Activated CD8-positive, alpha-beta memory T cell treated with anti-CD3 and anti-CD28 coated beads, Interleukin-2, amount 50 U/mL, for 1 hour (primary cell): ENCODE results near the gene ADGRL3.

Source experiments
- DNase-seq: peaks from one replicate; pipeline ENCODE4 v3.0.0-alpha.2; 2020; ENCODE audit errors: extremely low read depth

ADGRL3 gene

DNA sequence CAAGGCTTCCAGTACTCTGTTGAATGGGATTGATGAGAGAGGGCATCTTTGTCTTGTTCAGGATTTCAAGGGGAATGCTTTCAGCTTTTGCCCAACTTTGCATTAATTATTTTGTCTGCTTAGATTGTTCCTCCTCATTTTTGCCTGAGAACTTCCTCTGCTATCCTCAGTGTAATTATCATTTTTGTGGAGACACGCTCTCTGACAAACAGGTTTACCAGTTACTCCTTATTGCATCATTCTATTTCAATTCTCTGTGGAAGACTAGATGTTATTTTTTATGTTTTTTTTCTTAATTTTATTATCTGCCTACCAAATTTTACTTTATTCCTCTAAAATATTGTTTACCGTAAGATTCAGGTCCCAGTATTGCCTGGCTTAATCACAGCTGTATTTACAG is 349.2 kb downstream of the ADGRL3 start:
- DNase-seq, result no peak

DNA sequence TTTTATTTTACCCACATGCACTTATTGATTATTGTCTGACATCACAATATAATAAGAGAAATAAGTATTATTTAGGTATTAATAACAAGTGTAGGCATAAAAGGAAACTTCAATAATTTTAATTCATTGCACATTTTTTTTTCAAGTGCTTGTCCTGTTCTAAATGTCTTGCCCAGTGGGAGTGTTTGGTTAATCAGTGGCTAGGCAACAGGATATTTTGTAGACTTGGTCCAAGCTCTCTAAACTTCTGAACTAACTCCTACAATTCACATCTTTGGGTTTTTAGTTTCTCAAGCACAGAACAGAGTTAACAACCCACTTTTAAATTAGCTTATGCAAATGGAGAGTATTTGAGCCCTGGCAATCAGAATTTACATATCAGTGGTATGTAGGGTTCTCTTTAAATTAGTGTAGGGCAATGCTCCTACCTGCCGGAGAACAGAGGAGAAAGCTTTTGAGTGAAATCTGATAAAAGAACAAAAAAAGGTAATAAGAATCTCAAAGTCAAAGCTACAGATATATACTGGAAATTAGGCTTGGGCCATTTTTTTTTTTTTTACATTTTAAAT is 353.5 kb downstream of the ADGRL3 start:
- DNase-seq, result no peak

DNA sequence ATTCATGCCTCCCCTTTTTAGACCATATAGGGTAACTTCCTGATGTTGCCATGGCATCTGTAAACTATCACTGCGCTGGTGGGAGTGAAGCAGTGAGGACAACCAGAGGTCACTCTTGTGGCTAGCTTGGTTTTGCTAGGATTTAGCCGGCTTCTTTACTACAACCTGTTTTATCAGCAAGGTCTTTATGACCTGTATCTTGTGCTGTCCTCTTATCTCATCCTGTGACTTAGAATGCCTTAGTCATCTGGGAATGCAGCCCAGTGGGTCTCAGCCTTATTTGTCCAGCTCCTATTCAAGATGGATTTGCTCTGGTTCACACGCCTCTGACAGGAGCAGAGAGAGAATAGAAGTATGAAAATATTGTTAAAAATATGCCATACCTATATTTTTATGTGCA is 355.7 kb downstream of the ADGRL3 start:
- DNase-seq, result no peak

- no peak for DNase-seq
Measured at GRCh38 chr4:61556277-61556676, 356.2 kb downstream of the ADGRL3 start.

DNA sequence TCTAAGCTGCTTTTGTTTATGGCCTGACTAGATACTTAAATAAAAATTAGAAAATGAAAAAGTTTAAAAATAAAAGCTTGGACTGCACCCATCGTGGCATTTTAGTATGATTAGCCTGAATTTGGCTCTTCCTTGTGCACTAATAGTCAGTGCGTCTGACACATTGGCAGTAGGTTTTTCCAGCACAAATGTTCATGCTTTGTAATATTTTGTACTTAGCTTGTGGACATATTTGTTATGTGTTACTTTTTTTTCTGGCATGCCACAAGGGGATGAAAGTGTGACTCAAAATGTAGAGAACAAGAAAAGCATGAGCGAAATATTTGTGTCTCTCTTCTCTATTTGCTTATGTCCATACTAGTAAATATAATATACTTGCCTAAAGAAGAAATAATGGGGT is 359.3 kb downstream of the ADGRL3 start:
- no peak for DNase-seq

GRCh38 chr4:61561028-61561427 is 360.9 kb downstream of the ADGRL3 start:
- no peak for DNase-seq

DNA sequence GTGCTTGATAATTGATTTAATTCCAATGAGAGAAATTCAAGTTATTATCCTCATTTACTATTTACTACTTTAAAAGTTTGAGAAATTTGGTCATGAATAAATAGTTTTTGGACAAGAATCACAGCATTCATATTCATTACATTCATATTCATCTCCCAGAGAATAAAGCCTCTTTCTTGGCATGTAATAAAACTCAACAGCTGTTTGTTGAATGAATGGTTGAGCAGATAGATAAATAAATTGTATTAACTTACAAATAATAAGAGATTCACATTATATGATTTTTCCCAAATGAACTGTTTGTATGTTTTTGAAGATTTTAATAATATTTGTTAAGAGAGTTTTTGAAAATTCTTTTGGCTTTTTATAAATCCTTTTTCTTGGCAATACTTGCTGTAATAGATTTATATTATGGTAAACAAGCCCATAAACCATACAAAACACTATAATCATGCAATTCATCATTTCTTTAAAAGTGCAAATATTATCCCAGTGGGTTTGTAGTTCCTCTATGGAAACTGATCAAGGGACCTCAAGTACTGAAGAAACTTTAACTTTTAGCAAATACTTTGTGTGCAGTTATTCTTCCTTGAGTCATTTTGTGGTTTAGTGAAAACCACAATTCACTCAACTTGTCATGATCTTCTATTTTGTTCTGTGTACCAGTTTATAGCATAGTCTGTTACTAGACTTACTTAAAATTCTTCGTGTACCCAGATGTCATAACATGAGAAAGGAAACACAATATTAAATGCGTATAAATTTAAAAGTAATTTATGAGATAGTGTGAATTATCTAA is 371.8 kb downstream of the ADGRL3 start:
- DNase-seq, result no peak

DNA sequence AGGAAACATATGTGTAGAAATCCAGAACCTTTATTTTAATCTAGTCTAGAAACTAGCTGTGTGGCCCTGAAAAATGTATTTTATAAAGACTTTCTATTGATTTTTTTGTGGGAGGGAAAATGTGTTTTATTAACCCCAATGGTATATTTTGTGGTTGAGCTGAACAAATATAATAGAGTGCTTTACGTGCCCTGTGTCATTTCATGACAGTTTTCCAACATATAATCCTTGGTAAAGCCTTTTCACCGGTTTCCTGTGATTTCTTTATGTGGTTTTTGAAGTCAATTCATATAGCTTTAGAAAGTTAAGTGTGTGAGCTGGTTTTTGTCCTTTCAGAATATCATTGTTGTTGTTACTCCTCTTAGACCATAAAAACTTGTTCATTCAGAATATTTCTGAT is 375.7 kb downstream of the ADGRL3 start:
- DNase-seq, result no peak

GRCh38 chr4:61579786-61580185 is 379.7 kb downstream of the ADGRL3 start:
- no peak for DNase-seq

DNA sequence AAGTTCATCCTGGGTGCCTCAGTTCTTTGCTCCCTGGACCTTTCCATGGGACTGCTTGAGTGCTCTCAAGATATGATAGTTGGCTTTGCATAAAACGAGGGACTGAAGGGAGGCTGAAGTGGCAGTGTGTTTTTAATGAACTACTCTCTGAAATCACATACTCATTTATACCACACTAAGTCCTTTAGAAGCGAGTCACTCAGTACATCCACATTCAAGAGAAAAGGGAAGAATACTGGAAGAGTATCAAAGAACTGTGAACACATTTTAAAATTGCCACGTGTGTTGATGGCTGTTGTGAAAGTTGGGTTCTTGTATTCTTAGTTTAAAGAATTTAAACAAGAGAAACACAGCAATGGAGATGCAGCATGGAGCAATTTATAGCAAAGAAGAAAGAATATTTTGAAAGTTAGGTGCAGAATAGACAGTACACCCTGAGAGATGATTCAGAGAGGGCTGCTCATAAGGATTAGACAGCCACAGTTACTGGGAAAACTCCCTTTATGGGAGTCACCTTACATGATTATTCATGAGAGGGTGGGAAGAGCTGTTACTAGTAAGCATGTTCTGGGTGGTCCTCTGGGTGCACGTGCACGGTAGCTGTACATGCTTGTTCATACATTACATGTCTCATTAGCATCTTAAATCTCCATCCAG is 380.7 kb downstream of the ADGRL3 start:
- DNase-seq, result no peak

GRCh38 chr4:61583696-61584095 is 383.6 kb downstream of the ADGRL3 start:
- no peak for DNase-seq

DNA sequence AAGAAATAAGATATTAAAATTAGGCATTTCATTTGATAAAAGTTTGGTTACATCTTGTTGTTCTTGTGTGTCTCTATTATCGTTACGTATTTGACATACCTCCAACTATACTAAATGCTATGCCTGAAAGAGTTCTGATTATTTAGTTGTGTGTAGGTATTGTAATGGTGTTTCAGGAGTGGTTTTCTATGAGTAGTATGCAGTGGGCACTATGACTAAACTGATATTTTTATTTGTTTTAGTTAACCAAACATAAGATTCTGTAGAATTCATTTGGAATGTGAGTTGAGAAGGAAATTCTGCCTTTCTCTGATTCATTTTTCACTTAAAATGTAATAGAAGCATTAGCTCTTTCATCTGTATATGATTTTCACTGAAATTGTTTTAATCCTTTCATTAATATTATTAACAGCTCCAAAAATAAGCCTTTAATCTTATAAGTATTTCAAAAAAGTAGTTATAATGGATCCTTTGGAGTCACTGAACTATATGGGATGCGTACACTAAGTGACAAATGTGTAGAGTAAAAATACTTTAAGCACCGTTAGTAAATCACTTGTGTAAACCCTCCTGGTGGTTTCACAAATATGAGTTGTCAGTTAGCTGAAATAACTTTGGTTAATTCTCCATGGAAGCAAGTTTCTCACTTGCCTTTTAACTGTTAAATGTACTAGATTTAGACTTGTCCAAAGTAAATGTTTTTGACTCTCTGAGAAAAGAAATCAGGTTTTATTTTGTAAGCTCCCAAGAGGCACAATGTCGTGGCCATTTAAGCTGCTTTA is 388.7 kb downstream of the ADGRL3 start:
- DNase-seq, result no peak

- DNase-seq, result no peak
Measured at GRCh38 chr4:61590881-61591280, 390.8 kb downstream of the ADGRL3 start.

DNA sequence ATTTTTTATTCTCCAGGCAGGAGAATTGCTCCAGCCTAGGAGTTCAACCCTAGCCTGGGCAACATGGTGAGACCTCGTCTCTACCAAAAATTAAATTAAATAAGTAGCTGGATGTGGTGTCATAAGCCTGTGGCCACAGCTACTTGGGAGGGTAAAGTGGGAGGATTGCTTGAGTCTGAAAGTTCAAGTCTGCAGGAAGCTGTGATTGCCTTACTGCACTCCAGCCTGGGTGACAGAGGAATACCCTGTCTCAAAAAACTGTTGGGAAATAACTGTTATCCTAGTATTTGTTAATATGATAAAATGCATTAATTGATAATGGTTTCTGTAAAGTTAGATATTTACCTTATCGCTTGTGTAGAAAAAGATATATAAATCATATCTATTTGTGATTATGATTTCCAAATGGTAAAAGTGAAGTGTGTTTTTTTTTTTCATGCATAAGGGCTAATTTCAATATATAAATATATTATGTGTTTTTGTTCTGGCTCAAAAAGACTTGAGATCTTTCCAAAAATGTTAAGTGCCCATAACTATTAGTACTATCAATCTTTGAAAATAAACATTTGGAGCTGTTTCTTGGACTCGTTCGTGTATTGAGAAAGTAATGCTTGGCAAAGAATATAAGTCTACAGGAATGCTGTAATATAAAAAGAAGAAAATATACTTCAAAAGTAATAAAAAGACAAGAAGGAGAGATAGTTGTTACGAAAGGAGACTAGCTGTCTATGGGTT is 396.6 kb downstream of the ADGRL3 start:
- no peak for DNase-seq

DNA sequence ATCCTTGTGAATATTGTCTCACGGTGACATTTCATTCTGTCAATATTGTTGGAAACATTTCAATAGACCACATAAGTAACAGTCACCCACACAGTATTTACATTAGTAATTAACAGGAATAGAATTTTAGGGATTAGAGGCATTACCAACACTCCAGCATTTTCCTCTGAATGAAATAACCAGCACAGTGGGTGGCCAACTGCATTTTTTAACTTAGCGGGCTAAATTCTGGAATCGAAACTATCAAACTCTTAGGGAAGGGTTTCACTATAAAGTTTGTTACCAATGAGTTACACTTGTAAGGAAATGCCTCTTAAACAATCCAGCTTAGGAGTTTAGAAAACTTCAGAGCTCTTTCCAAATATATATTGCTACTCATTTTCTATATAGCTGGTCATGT is 403.0 kb downstream of the ADGRL3 start:
- DNase-seq, result no peak

- DNase-seq, result no peak
Measured at GRCh38 chr4:61604054-61604453, 403.9 kb downstream of the ADGRL3 start.

- DNase-seq, result no peak
Measured at GRCh38 chr4:61605984-61606383, 405.9 kb downstream of the ADGRL3 start.

GRCh38 chr4:61614231-61614630 is 414.1 kb downstream of the ADGRL3 start:
- no peak for DNase-seq

DNA sequence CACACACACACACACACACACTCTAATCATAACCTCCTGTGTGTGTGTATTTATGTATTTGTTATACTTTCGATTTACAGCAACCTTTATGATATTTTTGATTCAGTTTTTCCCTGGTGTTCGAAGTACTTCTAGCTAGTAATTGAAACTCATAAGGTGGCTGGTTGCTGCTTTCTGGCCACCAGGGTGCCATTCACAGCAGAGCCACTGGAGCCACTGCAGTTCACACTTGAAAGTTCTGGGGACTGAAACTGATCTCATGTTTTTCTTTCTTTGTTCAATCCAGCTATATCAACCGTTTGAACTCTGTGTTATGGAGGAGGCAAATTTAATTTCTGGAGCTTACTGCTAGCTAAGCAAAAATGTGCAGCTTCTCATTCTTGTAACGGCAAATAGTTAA is 419.4 kb downstream of the ADGRL3 start:
- no peak for DNase-seq

DNA sequence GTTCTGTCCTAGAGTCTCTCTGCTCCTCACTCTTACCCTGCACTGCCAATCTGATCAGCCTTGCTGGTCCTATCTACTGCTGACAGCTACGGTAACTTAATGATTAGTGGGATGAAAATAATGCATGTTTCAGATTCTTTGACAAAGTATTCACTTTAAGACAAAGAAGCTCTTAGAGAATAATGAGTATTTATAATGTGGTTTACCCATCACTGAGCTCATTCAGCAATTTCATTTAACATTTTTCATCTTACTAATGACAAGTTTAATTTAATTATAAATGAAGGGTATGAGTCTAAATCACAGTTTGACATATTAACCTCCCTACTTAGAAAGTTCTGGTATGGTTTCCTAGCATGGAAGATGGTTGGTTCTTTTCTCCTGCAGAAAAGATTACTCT is 428.2 kb downstream of the ADGRL3 start:
- no peak for DNase-seq

DNA sequence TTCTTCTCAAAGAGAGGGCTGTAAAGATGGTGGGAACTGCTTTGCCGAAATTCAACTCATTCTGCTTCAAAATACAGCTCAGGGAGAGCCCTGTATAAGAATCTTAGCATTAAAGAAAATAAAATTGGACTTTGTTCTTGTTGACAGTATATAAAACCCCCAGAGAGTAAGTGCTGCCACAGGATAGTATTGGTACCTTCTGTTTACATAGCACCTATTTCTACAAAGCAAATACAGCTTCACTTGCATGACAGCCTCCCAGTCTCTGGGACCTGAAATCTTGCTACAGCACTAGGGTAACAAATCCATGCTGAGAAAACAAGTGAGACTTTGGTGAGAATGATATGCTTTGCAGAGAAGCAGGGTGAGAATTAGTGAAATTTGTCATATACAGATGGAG is 428.6 kb downstream of the ADGRL3 start:
- DNase-seq, result no peak

DNA sequence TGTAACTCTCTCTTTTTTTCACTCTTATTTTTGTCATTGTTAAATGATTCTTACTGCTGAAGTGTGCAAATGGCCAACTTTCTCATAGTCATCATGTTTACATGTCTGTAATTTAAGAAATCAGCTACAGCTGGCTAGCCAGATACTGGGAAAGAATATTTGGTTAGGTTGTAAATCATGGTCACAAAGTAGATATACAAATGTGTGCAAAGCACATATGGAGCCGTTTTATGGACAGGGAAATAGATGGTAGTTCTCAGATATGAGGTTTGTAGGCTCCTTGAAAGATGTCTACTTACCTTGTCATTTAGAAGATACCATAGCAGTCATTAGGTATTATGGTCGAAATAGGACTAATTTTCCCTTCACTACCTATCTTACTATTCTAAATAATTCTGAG is 430.4 kb downstream of the ADGRL3 start:
- DNase-seq, result no peak
